HepG2 (cell line): ENCODE data around the gene PFKFB2. TPM values are rescaled to one million over a fixed set of nuclear protein-coding genes. Genes with fewer than 3 reads are reported as not detected.

Experiments used
- ARNT ChIP-seq: fragments of 450-650 bp; IDR thresholded peaks from 2 replicates; pipeline ENCODE4 v1.6.1; 2017
- ATF3 ChIP-seq: sonication (generic); formaldehyde crosslinking; IDR thresholded peaks from 2 replicates; pipeline ENCODE4 v1.4.0; 2020; ENCODE audit warnings: missing genetic modification reagents
- ATF7-NPFF ChIP-seq: sonication (generic); formaldehyde crosslinking; IDR thresholded peaks from 2 replicates; pipeline ENCODE4 v1.8.1; 2023; ENCODE audit warnings: mild to moderate bottlenecking, low read depth, missing genetic modification reagents, moderate library complexity
- ATM ChIP-seq: fragments of 450-650 bp; IDR thresholded peaks from 2 replicates; pipeline ENCODE4 v1.7.1; 2017; ENCODE audit warnings: mild to moderate bottlenecking, borderline replicate concordance
- BCL6 ChIP-seq: IDR thresholded peaks from 2 replicates; pipeline ENCODE4 v1.6.1; 2016; ENCODE audit warnings: missing genetic modification reagents, missing compliant biosample characterization
- BORCS8-MEF2B ChIP-seq: sonication (generic); formaldehyde crosslinking; IDR thresholded peaks from 2 replicates; pipeline ENCODE4 v1.8.0; 2022; ENCODE audit warnings: mild to moderate bottlenecking, missing genetic modification reagents
- CBX1 ChIP-seq: IDR thresholded peaks from one replicate; pipeline ENCODE4 v1.6.1; 2016; ENCODE audit warnings: antibody characterized with exemption, low read depth
- E2F5 ChIP-seq: sonication (generic); formaldehyde crosslinking; conservative IDR thresholded peaks from 2 replicates; pipeline ENCODE4 v1.4.0; 2020; ENCODE audit warnings: missing genetic modification reagents
- ELF3 ChIP-seq: IDR thresholded peaks from 2 replicates; pipeline ENCODE4 v1.6.1; 2016; ENCODE audit warnings: missing genetic modification reagents, missing compliant biosample characterization
- GFI1 ChIP-seq: sonication (generic); formaldehyde crosslinking; IDR thresholded peaks from 2 replicates; pipeline ENCODE4 v1.5.0; 2020; ENCODE audit warnings: missing genetic modification reagents, mild to moderate bottlenecking, borderline replicate concordance
- HNF4G ChIP-seq, 2 experiments: sonication (generic) in 1 of 2; formaldehyde crosslinking in 1 of 2; IDR thresholded peaks; 2 replicates each; pipeline versions ENCODE4 v1.4.0 to v1.6.1; 2011 to 2020; ENCODE audit warnings: borderline replicate concordance in 2 of 2, low read depth in 2 of 2, mild to moderate bottlenecking in 2 of 2, low read length in 1 of 2, missing genetic modification reagents in 1 of 2, moderate library complexity in 1 of 2
- KAT7 ChIP-seq: IDR thresholded peaks from 2 replicates; pipeline ENCODE4 v1.6.1; 2018; ENCODE audit warnings: borderline replicate concordance, missing compliant biosample characterization
- NFIB ChIP-seq: sonication (generic); formaldehyde crosslinking; IDR thresholded peaks from 2 replicates; pipeline ENCODE4 v1.9.0; 2021; ENCODE audit warnings: missing genetic modification reagents, mild to moderate bottlenecking, borderline replicate concordance
- NFRKB ChIP-seq: fragments of 450-650 bp; IDR thresholded peaks from 2 replicates; pipeline ENCODE4 v1.6.1; 2017
- RCOR2 ChIP-seq: IDR thresholded peaks from 2 replicates; pipeline ENCODE4 v1.6.1; 2016; ENCODE audit warnings: missing biosample characterization, missing genetic modification reagents
- SP2 ChIP-seq: sonication (generic); formaldehyde crosslinking; IDR thresholded peaks from 2 replicates; pipeline ENCODE4 v1.5.1; 2020; ENCODE audit warnings: mild to moderate bottlenecking, missing genetic modification reagents
- STAT6 ChIP-seq: sonication (generic); formaldehyde crosslinking; IDR thresholded peaks from 2 replicates; pipeline ENCODE4 v1.4.0; 2020; ENCODE audit warnings: missing genetic modification reagents, mild to moderate bottlenecking, borderline replicate concordance
- U2AF2 ChIP-seq: fragments of 200-400 bp; formaldehyde crosslinking; IDR thresholded peaks from 2 replicates; pipeline ENCODE4 v1.6.1; 2017; ENCODE audit warnings: low read depth, mild to moderate bottlenecking, low read length
- ZBTB26 ChIP-seq: IDR thresholded peaks from 2 replicates; pipeline ENCODE4 v1.6.1; 2016; ENCODE audit warnings: missing compliant biosample characterization, missing genetic modification reagents, borderline replicate concordance
- ZBTB34 ChIP-seq: sonication (generic); formaldehyde crosslinking; IDR thresholded peaks from 2 replicates; pipeline ENCODE4 v1.8.0; 2022; ENCODE audit warnings: mild to moderate bottlenecking, missing genetic modification reagents
- ZC3H4 ChIP-seq: sonication (generic); formaldehyde crosslinking; IDR thresholded peaks from 2 replicates; pipeline ENCODE4 v1.4.0; 2020; ENCODE audit warnings: missing genetic modification reagents, borderline replicate concordance
- ZNF17 ChIP-seq: sonication (generic); formaldehyde crosslinking; IDR thresholded peaks from 2 replicates; pipeline ENCODE4 v1.5.0; 2020; ENCODE audit warnings: mild to moderate bottlenecking, missing genetic modification reagents
- ZNF30 ChIP-seq: sonication (generic); formaldehyde crosslinking; IDR thresholded peaks from 2 replicates; pipeline ENCODE4 v1.5.0; 2020; ENCODE audit warnings: mild to moderate bottlenecking, missing genetic modification reagents
- ZNF546 ChIP-seq: sonication (generic); formaldehyde crosslinking; conservative IDR thresholded peaks from 2 replicates; pipeline ENCODE4 v1.8.1; 2023; ENCODE audit warnings: mild to moderate bottlenecking, missing genetic modification reagents
- ZNF660 ChIP-seq: sonication (generic); formaldehyde crosslinking; IDR thresholded peaks from 2 replicates; pipeline ENCODE4 v1.5.1; 2020; ENCODE audit warnings: mild to moderate bottlenecking, low read depth, missing genetic modification reagents, borderline replicate concordance
- ZNF773 ChIP-seq: sonication (generic); formaldehyde crosslinking; IDR thresholded peaks from 2 replicates; pipeline ENCODE4 v1.4.0; 2020; ENCODE audit warnings: missing genetic modification reagents, borderline replicate concordance
- ZNF792 ChIP-seq: IDR thresholded peaks from 2 replicates; pipeline ENCODE4 v1.6.1; 2016
- polyA plus RNA-seq, 8 experiments: library from polyadenylated mRNA; depleted of rRNA in 3 of 8; stranded (reverse) in 7 of 8; unstranded in 1 of 8; fragments of >200 nt; fragmentation: Illumina TruSeq in 4 of 8; extraction: Trizol in 4 of 8; gene quantifications; 2 replicates each; pipeline versions ENCODE4 v1.2.1 to v1.2.3, GENCODE V29; 2011 to 2016; ENCODE audit warnings: low read depth in 4 of 8, missing spikeins in 1 of 8, mixed read lengths in 1 of 8; ENCODE audit not compliant: insufficient read depth in 1 of 8
- total RNA-seq, 5 experiments: library from RNA; depleted of rRNA; stranded (reverse); fragments of >200 nt; fragmentation: Illumina TruSeq; extraction: Trizol; gene quantifications; 2 replicates each; pipeline ENCODE4 v1.2.3, GENCODE V29; 2016; ENCODE audit warnings: low read depth in 1 of 5

The PFKFB2 gene
- total and polyA plus RNA-seq, 2 of the 13 experiments (the other 11 are each of a cell fraction or from before 2014, with no cell fraction given), result 4.6 to 10.6 TPM

GRCh38 chr1:207103892-207104373 is 50.9 kb downstream of the PFKFB2 start, which contains the start of gene C4BPA (continued):
- no peak for TF ChIP-seq BORCS8-MEF2B (CRISPR knock-in tag)
- TF ChIP-seq ELF3, result peak; percentile 90
- TF ChIP-seq ZNF546 (CRISPR knock-in tag), result no peak
- TF ChIP-seq ZNF30 (CRISPR knock-in tag), result no peak
- TF ChIP-seq SP2 (CRISPR knock-in tag), result no peak
- TF ChIP-seq E2F5, result no peak
- no peak for TF ChIP-seq ZNF17 (CRISPR knock-in tag)
- no peak for TF ChIP-seq ZBTB26 (CRISPR knock-in tag)
- TF ChIP-seq RCOR2 (CRISPR knock-in tag), result peak; percentile 66; the same call in 1 of the 2 replicates
- peak; percentile 66; the same call in 1 of the 2 replicates for TF ChIP-seq ZNF792 (CRISPR knock-in tag)
- TF ChIP-seq ATF3 (CRISPR knock-in tag), result no peak
- TF ChIP-seq ATM, result no peak
- no peak for TF ChIP-seq CBX1
- no peak for TF ChIP-seq ZC3H4
- TF ChIP-seq GFI1, result no peak
- TF ChIP-seq BCL6 (CRISPR knock-in tag), result peak; percentile 43; the same call in 1 of the 2 replicates
- TF ChIP-seq ZNF660 (CRISPR knock-in tag), result no peak
- no peak for TF ChIP-seq NFIB (CRISPR knock-in tag)
- no peak for TF ChIP-seq STAT6 (CRISPR knock-in tag)
- no peak for TF ChIP-seq ZNF773 (CRISPR knock-in tag)
- TF ChIP-seq U2AF2, result no peak
- no peak for TF ChIP-seq ATF7-NPFF (CRISPR knock-in tag)
- TF ChIP-seq ARNT, result no peak
- TF ChIP-seq HNF4G (IDR thresholded peaks at IDR 0.05; ENCODE audit: borderline replicate concordance, low read depth, low read length), result no peak
- no peak for TF ChIP-seq HNF4G (CRISPR knock-in tag; IDR thresholded peaks at IDR 0.05; ENCODE audit: borderline replicate concordance, low read depth)
- TF ChIP-seq KAT7 (CRISPR knock-in tag), result no peak
- no peak for TF ChIP-seq NFRKB
- peak; percentile 29; the same call in 1 of the 2 replicates for TF ChIP-seq ZBTB34
